ENCODE data around the gene CEP192. TPM values are rescaled to one million over a fixed set of nuclear protein-coding genes. Genes with fewer than 3 reads are reported as not detected.
A peak's percentile ranks its signal among the peaks of the same experiment; 100 is the strongest.

The CEP192 gene
- total RNA-seq, 1 donor from 2014 or later, result 14.7 TPM

DNA sequence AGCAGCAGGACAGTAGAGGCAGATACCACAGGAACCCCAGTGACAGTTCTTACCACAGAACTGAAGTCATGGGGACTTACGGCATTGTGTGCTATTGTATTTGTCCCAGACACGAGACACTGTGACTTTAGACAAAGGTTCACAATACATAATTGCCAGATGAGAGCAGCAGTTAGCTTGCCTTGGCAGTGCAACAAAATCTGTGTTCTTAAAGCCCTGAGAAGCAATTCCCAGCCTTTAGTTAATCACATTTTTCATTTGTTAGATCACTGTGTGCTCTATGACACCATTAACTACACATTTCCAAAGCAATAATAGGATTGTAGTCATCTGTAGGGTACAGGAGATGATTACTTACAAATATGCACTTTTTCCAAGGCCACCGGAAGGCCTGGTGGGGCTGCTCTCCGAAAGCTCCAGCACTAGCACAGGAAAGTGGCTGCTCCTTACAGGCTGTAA is 129.8 kb downstream of the CEP192 start:
- no peak overlapping the region for H3K4me3 Mint-ChIP-seq (ENCODE audit: unreplicated experiment)

DNA sequence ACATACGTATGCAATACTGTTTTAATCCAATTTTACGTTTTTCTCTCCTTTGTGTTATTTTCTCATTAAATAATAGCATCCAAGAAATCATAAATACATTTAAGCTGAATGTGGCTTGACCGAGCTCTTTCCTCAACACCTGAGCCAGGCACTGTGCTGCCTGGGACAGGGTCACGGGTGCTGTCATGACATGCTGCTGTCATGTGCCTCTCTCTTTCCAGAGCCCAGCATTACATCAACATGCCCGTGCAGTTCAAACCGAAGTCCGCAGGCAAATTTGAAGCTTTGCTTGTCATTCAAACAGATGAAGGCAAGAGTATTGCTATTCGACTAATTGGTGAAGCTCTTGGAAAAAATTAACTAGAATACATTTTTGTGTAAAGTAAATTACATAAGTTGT is 133.2 kb downstream of the CEP192 start:
- H3K27ac Mint-ChIP-seq (ENCODE audit: unreplicated experiment), result no peak overlapping the region
- TF ChIP-seq, protein P1, sequence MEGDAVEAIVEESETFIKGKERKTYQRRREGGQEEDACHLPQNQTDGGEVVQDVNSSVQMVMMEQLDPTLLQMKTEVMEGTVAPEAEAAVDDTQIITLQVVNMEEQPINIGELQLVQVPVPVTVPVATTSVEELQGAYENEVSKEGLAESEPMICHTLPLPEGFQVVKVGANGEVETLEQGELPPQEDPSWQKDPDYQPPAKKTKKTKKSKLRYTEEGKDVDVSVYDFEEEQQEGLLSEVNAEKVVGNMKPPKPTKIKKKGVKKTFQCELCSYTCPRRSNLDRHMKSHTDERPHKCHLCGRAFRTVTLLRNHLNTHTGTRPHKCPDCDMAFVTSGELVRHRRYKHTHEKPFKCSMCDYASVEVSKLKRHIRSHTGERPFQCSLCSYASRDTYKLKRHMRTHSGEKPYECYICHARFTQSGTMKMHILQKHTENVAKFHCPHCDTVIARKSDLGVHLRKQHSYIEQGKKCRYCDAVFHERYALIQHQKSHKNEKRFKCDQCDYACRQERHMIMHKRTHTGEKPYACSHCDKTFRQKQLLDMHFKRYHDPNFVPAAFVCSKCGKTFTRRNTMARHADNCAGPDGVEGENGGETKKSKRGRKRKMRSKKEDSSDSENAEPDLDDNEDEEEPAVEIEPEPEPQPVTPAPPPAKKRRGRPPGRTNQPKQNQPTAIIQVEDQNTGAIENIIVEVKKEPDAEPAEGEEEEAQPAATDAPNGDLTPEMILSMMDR (IDR thresholded peaks at IDR 0.05), result no peak
- H3K4me3 Mint-ChIP-seq (ENCODE audit: unreplicated experiment), result no peak overlapping the region
- no peaks in the 10 kb centered on the region for H3K27me3 Mint-ChIP-seq (ENCODE audit: low read depth)
- no peaks in the 10 kb centered on the region for H3K9me3 Mint-ChIP-seq (ENCODE audit: low read depth)
- peaks cover 8% of the 10 kb centered on the region for H3K36me3 Mint-ChIP-seq (ENCODE audit: low read depth)
- no peak for DNase-seq (ENCODE audit: low spot score)
- H3K4me1 Mint-ChIP-seq (ENCODE audit: low read depth), result peaks cover 11% of the 10 kb centered on the region

More for the DNA sequence above, 129.8 kb downstream of the CEP192 start:
- Mint-ChIP-seq H3K4me1 (ENCODE audit: low read depth) (peaks cover 11% of the 10 kb centered on the region), H3K9me3 (ENCODE audit: low read depth) (no peaks in the 10 kb centered on the region), H3K27ac (ENCODE audit: unreplicated experiment) (peak overlapping the region; percentile 81), H3K27me3 (ENCODE audit: low read depth) (no peaks in the 10 kb centered on the region), H3K36me3 (ENCODE audit: low read depth) (peaks cover 16% of the 10 kb centered on the region)
- TF ChIP-seq, protein P1 (IDR thresholded peaks at IDR 0.05), result no peak
- no peak for DNase-seq (ENCODE audit: low spot score)

DNA sequence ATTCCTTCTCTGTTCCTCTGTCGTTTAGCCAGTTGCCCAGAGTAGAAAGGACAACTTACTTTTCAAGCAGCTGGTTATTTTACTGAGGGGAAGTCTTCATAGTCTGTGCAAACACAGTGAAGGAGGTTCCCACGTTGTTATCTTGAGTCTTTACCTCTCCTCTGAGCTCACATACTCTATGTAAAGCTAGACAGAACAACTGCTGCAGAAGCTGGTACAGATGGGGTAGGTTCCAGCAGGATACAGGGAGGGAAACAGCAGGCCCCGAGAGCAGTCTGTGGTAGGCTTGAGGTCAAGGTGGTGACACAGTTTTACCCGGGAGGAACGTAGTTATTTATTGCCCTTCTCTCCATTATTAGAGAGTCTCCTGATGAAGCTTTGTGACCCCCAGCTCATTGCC is 134.0 kb downstream of the CEP192 start:
- Mint-ChIP-seq H3K4me1 (ENCODE audit: low read depth) (peaks cover 7% of the 10 kb centered on the region), H3K36me3 (ENCODE audit: low read depth) (peaks cover 8% of the 10 kb centered on the region), H3K27me3 (ENCODE audit: low read depth) (no peaks in the 10 kb centered on the region), H3K27ac (ENCODE audit: unreplicated experiment) (no peak overlapping the region), H3K4me3 (ENCODE audit: unreplicated experiment) (no peak overlapping the region), H3K9me3 (ENCODE audit: low read depth) (no peaks in the 10 kb centered on the region)
- TF ChIP-seq, protein P1 (IDR thresholded peaks at IDR 0.05), result no peak
- DNase-seq (ENCODE audit: low spot score), result no peak

DNA sequence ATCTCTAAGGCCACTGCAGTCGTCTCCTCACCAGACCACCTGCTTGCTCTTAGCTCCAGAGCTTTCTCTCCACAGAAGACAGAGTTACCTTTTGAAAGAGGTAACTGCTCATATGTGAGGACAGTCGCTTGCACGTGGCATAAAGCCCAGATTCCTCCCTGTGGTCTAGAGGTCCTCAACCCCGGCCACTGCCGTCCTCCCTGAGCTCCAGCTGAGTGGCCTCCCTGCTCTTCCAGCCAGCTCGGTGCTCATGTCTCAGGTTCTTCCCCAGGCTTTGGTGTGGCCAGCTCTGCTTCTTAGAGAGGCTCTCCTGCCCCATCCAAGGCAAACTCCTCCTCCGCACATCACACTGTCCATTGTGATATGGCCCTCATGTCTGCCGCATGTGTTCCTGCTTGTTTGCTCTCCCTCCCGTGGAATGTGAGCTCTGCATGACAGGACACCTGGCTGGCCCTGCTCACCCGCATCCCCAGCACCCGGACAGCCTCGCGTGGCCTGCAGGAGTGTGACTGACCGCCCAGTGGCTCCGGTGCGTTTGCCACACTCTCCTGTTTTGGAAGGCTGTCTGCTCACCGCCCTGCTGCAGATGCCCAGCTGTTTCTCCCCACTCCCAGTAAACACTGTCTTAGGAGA is 135.9 kb downstream of the CEP192 start:
- TF ChIP-seq, protein P1 (IDR thresholded peaks at IDR 0.05), result no peak
- H3K9me3 Mint-ChIP-seq (ENCODE audit: low read depth), result no peaks in the 10 kb centered on the region
- no peaks in the 10 kb centered on the region for H3K4me1 Mint-ChIP-seq (ENCODE audit: low read depth)
- no peaks in the 10 kb centered on the region for H3K27me3 Mint-ChIP-seq (ENCODE audit: low read depth)
- no peak overlapping the region for H3K27ac Mint-ChIP-seq (ENCODE audit: unreplicated experiment)
- DNase-seq (ENCODE audit: low spot score), result no peak
- H3K4me3 Mint-ChIP-seq (ENCODE audit: unreplicated experiment), result no peak overlapping the region
- H3K36me3 Mint-ChIP-seq (ENCODE audit: low read depth), result peaks cover 8% of the 10 kb centered on the region

DNA sequence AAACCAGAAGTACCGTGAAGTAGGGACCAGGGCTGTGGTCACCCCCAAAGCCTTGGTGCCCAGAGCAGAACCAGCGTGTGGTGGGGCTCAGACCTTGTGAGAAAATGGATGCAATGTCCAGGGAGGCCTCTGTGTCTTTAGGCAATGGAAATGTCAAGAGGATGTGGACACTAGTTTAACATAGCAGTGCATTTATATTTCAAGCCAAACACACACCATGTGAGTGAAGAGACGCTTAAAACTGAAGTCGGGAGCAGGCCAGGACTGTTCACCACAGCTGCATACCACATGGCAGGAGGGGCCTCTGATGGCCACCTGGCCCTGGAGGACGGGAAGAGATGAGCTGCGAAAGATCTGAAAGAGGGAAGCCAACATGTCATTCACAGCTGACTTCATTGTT is 140.1 kb downstream of the CEP192 start:
- peaks cover 8% of the 10 kb centered on the region for H3K36me3 Mint-ChIP-seq (ENCODE audit: low read depth)
- H3K27ac Mint-ChIP-seq (ENCODE audit: unreplicated experiment), result no peak overlapping the region
- H3K4me3 Mint-ChIP-seq (ENCODE audit: unreplicated experiment), result no peak overlapping the region
- H3K27me3 Mint-ChIP-seq (ENCODE audit: low read depth), result no peaks in the 10 kb centered on the region
- peaks cover 2% of the 10 kb centered on the region for H3K9me3 Mint-ChIP-seq (ENCODE audit: low read depth)
- DNase-seq (ENCODE audit: low spot score), result no peak
- TF ChIP-seq, protein P1 (IDR thresholded peaks at IDR 0.05), result no peak
- peaks cover 2% of the 10 kb centered on the region for H3K4me1 Mint-ChIP-seq (ENCODE audit: low read depth)

All from chondrocyte (in vitro differentiated cells).